GM18868 (cell line): ENCODE results near the gene CPN2.

Experiments
- ATAC-seq: cut with Tn5 transposase; IDR thresholded peaks from one replicate; pipeline ENCODE4 v1.9.1; 2021; ENCODE audit warnings: mild to moderate bottlenecking, moderate library complexity; ENCODE audit not compliant: unreplicated experiment

CPN2 gene, protein sequence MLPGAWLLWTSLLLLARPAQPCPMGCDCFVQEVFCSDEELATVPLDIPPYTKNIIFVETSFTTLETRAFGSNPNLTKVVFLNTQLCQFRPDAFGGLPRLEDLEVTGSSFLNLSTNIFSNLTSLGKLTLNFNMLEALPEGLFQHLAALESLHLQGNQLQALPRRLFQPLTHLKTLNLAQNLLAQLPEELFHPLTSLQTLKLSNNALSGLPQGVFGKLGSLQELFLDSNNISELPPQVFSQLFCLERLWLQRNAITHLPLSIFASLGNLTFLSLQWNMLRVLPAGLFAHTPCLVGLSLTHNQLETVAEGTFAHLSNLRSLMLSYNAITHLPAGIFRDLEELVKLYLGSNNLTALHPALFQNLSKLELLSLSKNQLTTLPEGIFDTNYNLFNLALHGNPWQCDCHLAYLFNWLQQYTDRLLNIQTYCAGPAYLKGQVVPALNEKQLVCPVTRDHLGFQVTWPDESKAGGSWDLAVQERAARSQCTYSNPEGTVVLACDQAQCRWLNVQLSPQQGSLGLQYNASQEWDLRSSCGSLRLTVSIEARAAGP

DNA sequence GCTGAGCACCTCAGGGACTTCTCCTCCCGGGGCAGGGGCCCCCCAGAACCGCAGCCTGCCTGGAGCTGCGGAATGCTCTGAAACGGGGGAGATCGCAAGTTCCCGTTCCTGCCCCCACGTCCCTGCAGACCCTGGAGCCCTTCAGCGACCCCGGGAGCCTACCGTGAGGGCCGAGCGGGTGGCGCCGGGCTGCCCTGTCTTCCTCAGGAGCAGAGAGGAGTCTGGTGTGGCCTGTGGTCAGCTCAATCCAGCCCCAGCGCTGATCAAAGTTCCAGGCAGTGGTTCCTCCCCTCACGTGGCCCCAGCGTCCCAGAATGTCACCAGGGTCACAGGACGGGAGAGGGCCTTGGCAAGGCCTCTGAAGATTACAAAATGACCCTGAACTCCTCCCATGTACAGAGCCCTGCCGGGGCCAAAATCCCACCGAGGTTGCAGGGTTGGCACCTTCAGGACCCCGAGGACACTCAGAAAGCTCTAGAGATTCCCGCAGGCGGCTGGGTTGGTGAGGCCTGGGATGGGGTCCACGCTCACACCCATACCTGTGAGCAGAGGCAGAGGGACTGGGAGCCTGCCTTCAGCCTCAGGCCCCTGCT, at the start of gene CPN2:
TSS of gene CPN2 (minus strand) at position 249 of the 593 bp plus-strand sequence. CDS start 8,626 bp downstream, outside the sequence.
- no peak for ATAC-seq

DNA sequence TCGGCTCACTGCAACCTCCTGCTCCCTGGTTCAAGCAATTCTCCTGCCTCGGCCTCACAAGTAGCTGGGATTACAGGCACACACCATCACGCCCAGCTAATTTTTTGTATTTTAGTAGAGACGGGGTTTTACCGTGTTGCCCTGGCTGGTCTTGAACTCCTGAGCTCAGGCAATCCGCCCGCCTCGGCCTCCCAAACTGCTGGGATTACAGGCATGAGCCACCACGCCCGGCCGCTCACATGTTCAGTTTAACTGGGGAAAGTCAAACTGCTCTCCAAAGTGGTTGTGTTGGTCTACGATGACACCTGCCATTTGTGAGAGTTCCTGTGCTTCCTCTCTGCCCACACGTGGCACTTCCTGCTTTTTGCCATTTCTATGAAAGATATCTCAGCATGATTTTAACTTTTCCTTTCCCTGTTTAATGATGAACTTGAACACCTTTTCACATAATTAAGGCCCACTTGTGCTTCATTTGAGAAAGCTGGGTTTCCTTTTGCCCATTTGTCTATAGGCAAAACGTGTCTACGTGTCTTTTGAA, 48.8 kb upstream of the CPN2 start:
- no peak for ATAC-seq

DNA sequence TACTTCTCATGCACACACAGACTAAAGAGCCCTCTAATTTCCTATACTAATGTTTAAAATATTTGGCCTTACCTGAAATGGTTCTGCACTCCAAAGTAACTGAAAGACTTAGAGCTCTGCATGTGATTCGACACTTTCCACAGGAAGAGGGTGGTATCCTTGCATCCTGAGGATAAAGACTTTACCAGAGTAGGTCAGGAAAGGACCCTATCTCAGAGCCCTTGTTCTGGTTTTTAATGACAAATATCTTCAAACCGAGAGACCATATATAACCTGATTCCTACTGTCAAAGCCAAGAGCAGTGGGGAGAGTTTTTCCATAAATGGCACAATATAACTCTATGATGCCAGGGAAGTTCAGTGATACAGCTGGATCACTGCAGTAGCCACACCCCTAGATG, 48.0 kb upstream of the CPN2 start, which contains the start of gene GP5:
TSS of gene GP5 (minus strand) at position 101 of the 400 bp plus-strand sequence. CDS start 984 bp downstream, outside the sequence.
- no peak for ATAC-seq

DNA sequence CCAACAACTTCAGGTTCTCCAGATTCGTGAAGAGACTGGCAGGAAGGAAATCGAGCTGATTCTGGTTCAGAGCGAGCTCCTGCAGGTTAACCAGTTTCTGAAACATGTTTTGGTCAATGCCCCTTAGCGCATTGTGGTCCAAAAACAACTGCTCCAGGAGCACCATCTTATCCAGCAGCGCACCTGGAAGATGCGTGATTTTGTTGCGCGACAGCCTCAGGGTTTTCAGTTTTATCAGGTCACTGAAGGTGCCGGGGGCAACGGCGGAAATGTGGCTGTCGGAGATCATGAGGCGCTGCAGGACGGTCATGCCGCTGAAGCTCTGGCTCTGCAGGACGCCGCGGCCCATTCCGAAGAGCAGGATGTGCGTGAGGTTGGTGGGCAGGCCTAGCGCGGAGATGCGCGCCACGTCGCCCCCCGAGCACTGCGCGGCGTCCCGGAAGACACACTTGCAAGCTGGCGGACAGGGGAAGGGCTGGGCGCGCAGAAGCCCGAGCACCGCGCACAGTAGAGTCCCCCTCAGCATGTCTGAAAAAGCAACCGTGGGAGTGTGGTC, 46.7 kb upstream of the CPN2 start:
- ATAC-seq = no peak

DNA sequence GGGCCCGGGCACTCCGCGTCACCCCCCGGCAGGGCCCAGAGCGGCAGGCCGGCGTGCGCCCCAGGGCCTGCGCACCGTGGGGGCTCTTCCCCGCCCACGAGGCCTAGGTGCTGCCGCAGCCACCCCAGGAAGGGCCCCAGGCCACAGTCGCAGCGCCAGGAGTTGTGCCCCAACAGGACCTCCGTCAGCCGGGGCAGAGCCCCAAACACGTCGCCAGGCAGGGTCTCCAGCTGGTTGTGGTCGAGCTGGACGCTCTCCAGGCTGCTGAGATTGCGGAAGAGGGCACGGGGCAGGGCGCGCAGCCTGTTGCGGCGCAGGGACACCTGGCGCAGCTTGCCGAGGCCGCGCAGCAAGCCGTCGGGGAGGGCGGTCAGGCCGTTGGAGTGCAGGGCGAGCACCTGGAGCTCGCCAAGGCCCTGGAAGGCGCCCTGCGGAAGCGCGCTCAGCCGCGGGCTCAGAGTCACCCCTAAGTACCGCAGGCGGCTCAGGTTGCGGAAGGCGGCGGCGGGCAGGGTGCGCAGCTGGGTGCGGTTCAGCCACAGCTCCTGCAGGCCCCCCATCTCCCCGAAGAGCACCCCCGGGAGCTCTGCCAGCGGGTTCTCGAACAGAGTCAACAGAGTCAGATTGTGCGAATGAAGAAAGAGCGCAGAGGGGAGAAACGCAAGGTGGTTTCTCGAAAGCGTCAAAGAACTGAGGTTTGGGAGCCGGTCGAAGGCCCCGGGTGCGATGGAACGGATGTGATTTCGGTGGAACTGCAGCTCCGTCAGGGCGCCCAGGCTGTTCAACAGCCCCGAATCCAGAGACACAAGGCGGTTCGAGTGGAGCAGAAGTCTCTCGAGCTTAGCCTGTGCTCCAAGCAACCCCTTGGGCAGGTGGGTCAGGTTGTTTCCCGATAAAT, 46.0 kb upstream of the CPN2 start:
- ATAC-seq = no peak

DNA sequence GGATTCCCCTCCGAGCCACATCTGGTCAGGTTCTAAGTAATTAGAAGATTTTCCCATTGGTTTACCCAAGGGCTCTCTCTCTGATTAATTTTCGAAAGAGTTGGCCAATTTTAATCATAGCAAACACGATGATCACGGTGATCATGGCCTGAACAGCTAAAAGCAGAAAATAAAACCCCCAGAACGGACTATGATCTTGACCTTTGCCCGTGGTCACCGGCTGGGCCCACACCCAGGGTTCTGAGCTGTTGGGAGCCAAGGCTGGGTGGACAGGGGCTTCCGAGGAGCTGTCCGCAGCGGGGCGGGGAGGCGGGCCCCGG, 45.4 kb upstream of the CPN2 start:
- ATAC-seq = no peak

DNA sequence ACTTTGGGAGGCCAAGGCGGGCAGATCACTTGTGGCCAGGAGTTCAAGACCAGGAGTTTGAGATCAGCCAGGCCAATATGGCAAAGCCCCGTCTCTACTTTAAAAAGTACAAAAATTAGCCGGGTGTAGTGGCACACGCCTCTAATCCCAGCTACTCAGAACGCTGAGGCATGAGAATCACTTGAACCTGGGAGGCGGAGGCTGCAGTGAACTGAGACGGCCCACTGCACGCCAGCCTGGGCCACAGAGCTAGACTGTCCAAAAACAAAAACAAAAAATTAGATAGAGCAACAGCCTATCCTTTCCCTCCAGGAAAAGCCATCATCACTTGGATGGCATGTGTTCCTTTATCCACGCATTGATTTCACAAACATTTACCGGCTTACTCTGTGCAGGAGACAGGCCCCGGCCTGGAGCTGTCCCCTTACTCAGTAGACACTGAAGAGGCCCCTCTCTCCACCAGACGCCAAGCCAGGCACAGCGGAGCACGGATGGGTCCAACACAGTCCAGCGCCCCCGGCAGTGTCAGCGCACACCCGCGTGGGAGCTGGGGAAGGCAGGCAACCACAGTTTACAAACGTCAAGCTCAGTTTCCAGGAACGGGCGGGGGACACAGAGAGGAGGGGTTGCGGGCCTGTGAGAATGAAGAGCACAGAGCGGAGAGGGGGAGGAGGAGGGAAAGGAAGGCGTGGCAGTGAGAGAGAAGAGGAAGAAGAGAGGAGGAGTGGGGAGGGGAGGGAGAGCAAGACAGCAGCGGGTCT, 44.8 kb upstream of the CPN2 start:
- no peak for ATAC-seq

DNA sequence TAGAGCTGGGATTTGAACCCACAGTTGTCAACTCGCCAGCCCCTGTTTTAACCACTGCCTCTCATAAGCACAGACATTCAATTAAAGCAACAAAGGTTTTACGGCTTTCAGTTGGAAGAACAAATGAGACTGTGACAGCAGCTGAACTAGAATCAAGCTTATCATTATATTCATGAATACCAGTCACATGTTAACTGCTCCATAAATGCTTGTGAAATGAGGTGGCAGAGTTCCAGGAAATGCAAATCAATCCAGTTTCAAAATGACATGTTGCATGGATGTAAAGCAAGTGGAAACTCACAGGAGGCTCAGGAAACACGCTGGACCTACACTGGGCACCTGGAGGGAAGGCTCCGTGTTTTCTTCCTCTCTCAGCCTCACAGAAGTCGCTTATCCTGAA, 44.1 kb upstream of the CPN2 start:
- ATAC-seq = no peak

DNA sequence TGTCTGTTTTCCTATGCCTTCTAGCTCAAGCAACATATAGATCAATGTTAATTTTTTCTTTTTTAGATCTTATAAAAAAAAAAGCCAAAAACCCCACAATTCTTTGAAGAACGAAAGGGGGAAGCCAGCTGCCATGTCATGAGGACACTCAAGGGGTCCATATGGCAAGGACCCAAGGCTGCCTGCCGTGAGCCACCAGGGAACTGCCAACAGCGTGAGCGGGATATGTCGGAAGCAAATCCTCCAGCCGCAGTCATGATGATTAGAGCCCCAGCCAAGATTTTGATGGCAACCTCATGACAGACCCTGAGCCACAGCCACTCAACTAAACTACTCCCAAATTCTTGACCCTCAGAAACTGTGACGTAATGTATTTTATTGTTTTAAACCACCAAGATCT, 41.4 kb upstream of the CPN2 start:
- no peak for ATAC-seq

DNA sequence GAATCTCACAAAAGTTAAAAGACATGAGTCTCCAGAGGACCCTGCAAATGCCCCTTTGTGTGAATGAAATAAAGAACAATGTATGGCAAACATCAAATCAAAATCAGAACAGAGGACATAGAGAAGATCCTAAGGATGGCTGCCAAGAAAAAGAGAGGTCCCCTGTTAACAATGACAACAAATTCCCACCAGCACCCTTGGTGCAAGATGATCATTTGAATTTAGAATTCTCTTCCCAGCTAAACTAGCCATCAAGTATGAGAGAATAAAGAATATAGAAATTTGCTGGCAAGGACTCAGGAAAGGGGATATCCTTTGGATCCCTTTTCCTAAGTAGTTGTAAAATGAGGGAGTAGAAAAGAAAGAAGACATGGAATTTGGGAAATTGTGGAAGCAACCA, 39.7 kb upstream of the CPN2 start:
- no peak for ATAC-seq

DNA sequence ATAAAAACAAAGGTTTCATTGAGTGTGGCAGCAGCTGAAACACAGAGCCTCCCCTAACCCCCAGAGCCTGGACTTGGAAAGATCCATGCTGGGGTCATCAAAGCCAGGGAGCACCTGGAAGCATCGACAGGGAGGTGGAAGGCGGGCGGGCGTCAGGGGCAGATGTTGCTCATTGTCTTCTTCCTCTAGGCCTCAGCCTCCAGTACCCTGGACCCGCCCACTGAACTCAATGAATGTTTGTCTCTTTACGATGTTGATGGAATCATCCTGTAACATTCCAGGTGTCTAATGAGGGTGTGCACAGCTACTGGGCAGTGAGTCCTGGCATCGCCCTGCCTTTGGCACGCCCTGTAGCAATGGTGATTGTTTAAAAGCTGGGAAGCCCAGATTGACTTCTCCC, 38.1 kb upstream of the CPN2 start:
- ATAC-seq = no peak

DNA sequence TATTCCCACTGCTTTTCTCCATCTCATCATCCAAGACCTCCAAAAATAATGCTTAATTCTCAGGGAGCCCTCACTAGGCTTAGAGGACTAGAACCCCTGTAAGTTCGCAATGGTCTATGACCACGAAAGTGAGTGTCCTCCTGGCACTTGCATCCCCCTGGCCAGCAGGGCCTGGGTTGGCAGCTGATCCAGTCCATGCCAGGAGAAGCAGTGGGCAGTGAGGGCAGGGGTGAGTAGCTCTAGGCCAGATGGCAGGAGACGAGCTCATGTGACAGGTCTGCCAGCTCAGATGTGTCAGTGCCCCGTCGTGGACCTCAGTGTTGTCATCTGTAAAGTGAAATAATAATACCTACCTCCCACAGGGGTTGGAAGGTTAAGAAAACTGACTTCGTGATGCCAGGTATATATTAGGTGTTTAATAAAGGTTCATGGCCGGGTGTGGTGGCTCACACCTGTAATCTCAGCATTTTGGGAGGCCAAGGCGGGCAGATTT, 36.8 kb upstream of the CPN2 start:
- ATAC-seq = no peak

DNA sequence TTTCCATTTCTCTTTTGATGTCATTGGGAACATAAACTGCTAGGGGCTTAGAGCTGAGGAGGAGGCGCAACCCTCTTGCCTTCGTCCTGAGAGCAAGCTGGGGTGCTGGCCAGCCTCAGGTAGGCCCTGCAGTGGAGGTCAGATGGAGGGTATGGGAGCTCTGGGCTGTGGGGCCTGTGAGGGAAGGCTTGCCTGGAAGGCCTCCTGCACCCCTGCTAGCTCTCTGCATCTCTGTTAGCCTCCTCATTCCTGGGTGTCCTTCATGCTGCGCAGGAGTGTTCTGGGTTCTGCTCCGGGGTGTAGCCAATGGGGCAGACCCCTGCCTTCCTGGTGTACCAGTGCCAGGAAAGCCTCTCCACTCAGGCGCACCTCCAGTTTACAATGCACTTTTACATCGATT, 36.1 kb upstream of the CPN2 start:
- no peak for ATAC-seq

DNA sequence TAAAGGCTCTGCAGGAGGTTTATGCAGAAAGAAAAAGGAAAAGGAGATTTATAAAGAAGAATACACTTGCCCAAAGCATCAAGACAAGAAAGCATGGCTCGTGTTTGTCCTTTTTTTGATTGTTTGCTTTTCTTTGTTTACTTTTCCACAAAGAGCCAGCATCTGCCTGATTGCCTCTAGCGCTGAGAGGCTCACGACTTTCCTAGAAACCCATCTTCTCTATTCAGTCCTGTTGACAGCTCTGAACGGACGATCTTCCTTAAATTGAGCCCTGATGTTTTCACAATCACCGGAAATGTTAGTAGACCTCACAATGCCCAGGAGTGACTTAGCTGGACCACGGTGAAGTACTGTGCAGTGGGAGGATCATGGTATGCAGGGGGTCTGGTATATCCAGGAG, 35.5 kb upstream of the CPN2 start:
- ATAC-seq = no peak

DNA sequence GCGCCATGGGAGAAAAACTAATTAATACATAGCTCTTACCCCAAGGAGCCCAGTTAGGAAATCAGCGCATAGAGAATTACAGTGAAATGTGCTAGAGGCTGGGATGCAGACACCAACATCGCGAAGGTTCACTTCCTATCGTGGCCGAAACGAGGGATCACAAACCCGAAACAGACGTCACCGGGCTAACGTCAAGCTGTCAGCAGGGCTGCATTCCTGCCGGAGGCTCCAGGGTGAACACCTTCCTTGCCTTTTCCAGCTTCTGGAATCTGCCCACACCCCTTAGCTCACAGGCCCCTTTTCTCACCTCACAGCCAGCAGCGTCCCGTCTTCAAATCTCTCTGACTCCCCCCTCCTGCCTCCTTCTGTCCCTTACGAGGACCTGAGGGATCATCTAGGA, 34.9 kb upstream of the CPN2 start:
- no peak for ATAC-seq

DNA sequence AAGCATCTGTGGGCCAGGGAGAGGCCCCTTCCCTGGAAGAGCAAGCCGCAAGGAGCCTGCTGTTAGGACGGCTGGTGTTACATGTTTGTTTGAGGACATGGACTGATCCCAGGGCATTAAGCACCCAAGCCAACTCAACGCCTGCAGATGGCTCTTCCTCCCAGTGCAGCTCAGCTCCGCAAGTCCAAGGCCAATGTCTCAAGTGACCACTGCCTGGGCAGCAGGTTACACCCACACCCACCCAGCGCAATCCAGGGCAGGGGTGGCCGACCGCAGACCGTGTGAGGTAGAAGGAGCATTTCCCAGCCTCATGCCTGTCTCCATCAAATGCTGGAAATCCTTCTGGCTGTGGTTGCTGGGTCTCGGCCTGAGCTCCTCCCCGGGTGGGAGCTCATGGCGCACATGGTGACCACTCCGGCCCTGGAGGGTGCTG, 33.5 kb upstream of the CPN2 start:
- ATAC-seq = no peak

DNA sequence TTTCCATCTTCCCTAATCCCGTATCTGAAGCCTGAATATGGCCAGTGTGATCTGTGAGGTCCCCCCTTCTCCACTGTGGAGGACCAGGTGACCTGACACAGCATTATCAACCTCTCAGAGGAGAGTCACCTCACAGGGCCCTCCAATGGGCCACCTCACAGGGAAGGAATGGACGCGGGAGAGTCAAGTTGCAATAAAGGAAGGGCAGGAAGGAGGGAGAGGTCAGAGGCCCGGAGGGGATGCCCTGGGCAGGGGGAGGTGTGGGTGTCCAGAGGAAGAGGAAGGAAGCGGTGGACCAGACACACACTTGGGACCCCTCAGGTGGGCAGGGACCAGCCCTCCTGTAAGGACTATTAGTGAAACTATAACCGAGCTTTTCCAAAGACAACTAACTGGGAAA, 33.0 kb upstream of the CPN2 start:
- ATAC-seq = no peak

DNA sequence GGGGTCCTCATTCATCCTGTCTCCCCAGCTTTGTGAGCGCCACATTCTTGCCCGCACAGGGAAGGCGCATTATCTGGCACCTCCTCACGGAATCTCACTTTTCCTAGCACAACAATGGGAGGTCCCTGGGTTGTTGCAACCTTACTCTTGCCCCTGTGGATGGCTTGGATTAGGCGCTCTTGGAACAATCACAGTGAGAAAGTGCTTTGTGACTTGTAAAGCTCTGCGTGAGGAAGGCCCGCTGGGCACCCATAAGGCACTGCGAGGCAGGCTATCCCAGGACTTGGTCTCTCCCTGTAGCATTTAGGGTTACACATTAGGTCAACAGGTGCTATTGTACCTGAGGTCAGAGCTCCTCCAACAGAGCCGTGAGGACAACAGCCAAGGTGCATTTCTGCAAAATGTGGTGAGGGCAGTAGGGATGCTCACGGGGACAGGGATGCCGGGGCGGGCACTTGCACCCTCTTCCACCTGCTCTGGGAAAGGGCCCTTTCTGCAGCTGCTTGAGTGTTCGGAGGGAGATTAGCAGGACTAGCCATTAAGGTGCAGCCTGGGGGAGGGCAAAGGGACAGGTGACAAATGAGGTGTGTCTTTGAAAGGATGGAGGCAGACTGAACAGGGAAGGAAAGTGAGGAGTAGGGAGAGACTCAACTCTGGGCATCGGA, 32.3 kb upstream of the CPN2 start:
- ATAC-seq = no peak

DNA sequence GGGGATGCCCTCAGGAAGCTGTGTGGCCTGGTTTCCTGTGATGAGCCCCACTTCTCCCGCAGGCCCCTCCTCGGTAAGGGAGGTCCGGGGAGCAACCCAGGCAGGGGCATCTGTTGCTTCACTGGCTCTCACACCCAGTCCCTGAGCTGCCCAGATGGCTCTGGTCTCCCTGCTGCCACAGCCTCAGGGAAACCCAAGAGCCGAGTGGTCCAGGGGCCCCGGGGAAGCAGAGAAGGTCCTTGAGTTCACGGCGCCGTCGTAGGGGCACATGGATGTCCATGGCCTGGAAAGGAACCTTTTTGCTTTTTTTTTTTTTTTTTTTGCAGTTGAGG, 31.7 kb upstream of the CPN2 start:
- no peak for ATAC-seq
